SK-N-SH (cell line): ENCODE results near the gene GUCD1. TPM values are rescaled to one million over a fixed set of nuclear protein-coding genes. Genes with fewer than 3 reads are reported as not detected.

Source experiments
- CTCF ChIA-PET: fragments of 300-600, 350-600 bp; formaldehyde crosslinking; extraction: SDS; loops from one replicate; lab custom pipeline; 2021; lab: Yijun Ruan, JAX
- POLR2A ChIA-PET: fragments of 350-600 bp; sonication (Branson Sonifier 250); formaldehyde crosslinking; extraction: SDS; loops from one replicate; lab custom pipeline; 2020; ENCODE audit warnings: antibody characterized with exemption, inconsistent platforms; lab: Yijun Ruan, JAX
- DNase-seq: peaks from one replicate; pipeline ENCODE4 v3.0.0; 2012
- H2AFZ ChIP-seq: fragments of 200-600 bp; sonication (generic); 2 replicates; pipeline ENCODE4 v1.8.1; 2016; ENCODE audit warnings: antibody characterized with exemption, mild to moderate bottlenecking, low read depth
- H3F3A ChIP-seq: fragments of 200-600 bp; sonication (generic); replicated peaks from 2 replicates; pipeline ENCODE3; 2016; ENCODE audit warnings: antibody characterized with exemption, mild to moderate bottlenecking; ENCODE audit not compliant: insufficient read depth
- H3K27ac ChIP-seq, 2 experiments: fragments of 200-500 bp in 1 of 2; fragments of 200-600 bp in 1 of 2; sonication (Bioruptor generic) in 1 of 2; sonication (generic), shearing (Covaris generic) in 1 of 2; 2 replicates each; pipeline versions ENCODE4 v1.5.1 to v1.6.1; 2014 to 2016; ENCODE audit warnings: low read depth in 2 of 2, inconsistent platforms in 1 of 2, low read length in 1 of 2, mild to moderate bottlenecking in 1 of 2, mixed read lengths in 1 of 2
- H3K27me3 ChIP-seq: fragments of 200-600 bp; sonication (generic), shearing (Covaris generic); 2 replicates; pipeline ENCODE4 v1.6.1; 2016; ENCODE audit warnings: mixed run types; ENCODE audit not compliant: insufficient read depth
- H3K36me3 ChIP-seq, 2 experiments: fragments of 200-500 bp in 1 of 2; fragments of 200-600 bp in 1 of 2; sonication (Bioruptor generic) in 1 of 2; sonication (generic) in 1 of 2; replicated peaks in 1 of 2; 2 replicates each; pipeline versions ENCODE3 to v1.5.1; 2014 to 2016; ENCODE audit warnings: low read length in 1 of 2, mild to moderate bottlenecking in 1 of 2; ENCODE audit not compliant: insufficient read depth in 2 of 2, control insufficient read depth in 1 of 2
- H3K4me1 ChIP-seq, 2 experiments: fragments of 200-500 bp in 1 of 2; fragments of 200-600 bp in 1 of 2; sonication (Bioruptor generic) in 1 of 2; sonication (generic), shearing (Covaris generic) in 1 of 2; 2 replicates each; pipeline versions ENCODE4 v1.5.1 to v1.6.1; 2014 to 2016; ENCODE audit warnings: low read depth in 1 of 2, low read length in 1 of 2, mixed run types in 1 of 2; ENCODE audit not compliant: insufficient read depth in 2 of 2, control insufficient read depth in 1 of 2
- H3K4me2 ChIP-seq: fragments of 200-600 bp; sonication (generic), shearing (Covaris generic); 2 replicates; pipeline ENCODE4 v1.6.1; 2017; ENCODE audit warnings: mixed run types
- H3K4me3 ChIP-seq, 2 experiments: fragments of 200-500 bp in 1 of 2; fragments of 200-600 bp in 1 of 2; sonication (Bioruptor generic) in 1 of 2; sonication (generic), shearing (Covaris generic) in 1 of 2; 2 replicates each; pipeline versions ENCODE4 v1.5.1 to v1.8.1; 2014 to 2016; ENCODE audit warnings: low read depth in 2 of 2, inconsistent platforms in 1 of 2, low read length in 1 of 2, mild to moderate bottlenecking in 1 of 2, mixed read lengths in 1 of 2, moderate library complexity in 1 of 2
- H3K79me2 ChIP-seq: fragments of 200-600 bp; sonication (generic); 2 replicates; pipeline ENCODE4 v1.8.1; 2017; ENCODE audit warnings: mild to moderate bottlenecking; ENCODE audit not compliant: insufficient read depth
- H3K9ac ChIP-seq: fragments of 200-600 bp; sonication (generic); 2 replicates; pipeline ENCODE4 v1.6.1; 2017; ENCODE audit warnings: mixed run types
- H3K9me2 ChIP-seq: fragments of 200-600 bp; sonication (generic); 2 replicates; pipeline ENCODE4 v1.6.1; 2017; ENCODE audit warnings: mixed run types
- H3K9me3 ChIP-seq: fragments of 200-600 bp; sonication (generic); 2 replicates; pipeline ENCODE4 v1.6.1; 2017; ENCODE audit warnings: mixed run types, mild to moderate bottlenecking, moderate library complexity
- H4K20me1 ChIP-seq: fragments of 200-600 bp; sonication (generic); 2 replicates; pipeline ENCODE4 v1.6.1; 2017; ENCODE audit warnings: mild to moderate bottlenecking, mixed run types; ENCODE audit not compliant: insufficient read depth
- ELF1 ChIP-seq: IDR thresholded peaks from 2 replicates; pipeline ENCODE4 v1.4.0; 2012
- EP300 ChIP-seq, 2 experiments: IDR thresholded peaks; 2 replicates each; pipeline versions ENCODE4 v1.4.0 to v1.6.1; 2012; ENCODE audit warnings: borderline replicate concordance in 1 of 2, low read depth in 1 of 2, low read length in 1 of 2
- EZH2phosphoT487 ChIP-seq: fragments of 200-600 bp; sonication (generic); IDR thresholded peaks from 2 replicates; pipeline ENCODE4 v1.6.1; 2017; ENCODE audit warnings: low read depth, mixed run types, mild to moderate bottlenecking, antibody characterized with exemption, moderate library complexity, borderline replicate concordance
- FOSL2 ChIP-seq: IDR thresholded peaks from 2 replicates; pipeline ENCODE4 v1.4.0; 2012; ENCODE audit warnings: low read depth, mild to moderate bottlenecking, moderate library complexity, borderline replicate concordance
- FOXJ3 ChIP-seq: sonication (generic); formaldehyde crosslinking; IDR thresholded peaks from 2 replicates; pipeline ENCODE4 v1.5.1; 2020; ENCODE audit warnings: mild to moderate bottlenecking, missing genetic modification reagents
- FOXM1 ChIP-seq: IDR thresholded peaks from 2 replicates; pipeline ENCODE4 v1.4.0; 2012; ENCODE audit warnings: low read depth, mild to moderate bottlenecking
- GATA2 ChIP-seq: sonication (generic); formaldehyde crosslinking; IDR thresholded peaks from 2 replicates; pipeline ENCODE4 v1.5.0; 2020; ENCODE audit warnings: mild to moderate bottlenecking, missing genetic modification reagents
- MAX ChIP-seq: IDR thresholded peaks from 2 replicates; pipeline ENCODE4 v1.4.0; 2012; ENCODE audit warnings: low read depth
- MEF2A ChIP-seq: IDR thresholded peaks from 2 replicates; pipeline ENCODE4 v1.4.0; 2012; ENCODE audit warnings: low read depth, borderline replicate concordance
- MXI1 ChIP-seq: IDR thresholded peaks from 2 replicates; pipeline ENCODE4 v1.6.1; 2012; ENCODE audit warnings: mild to moderate bottlenecking, low read depth, low read length, improper control_type of control experiment
- NRF1 ChIP-seq: IDR thresholded peaks from 2 replicates; pipeline ENCODE4 v1.6.1; 2012; ENCODE audit warnings: low read depth, mild to moderate bottlenecking, low read length
- RAD21 ChIP-seq: IDR thresholded peaks from 2 replicates; pipeline ENCODE4 v1.6.1; 2012; ENCODE audit warnings: mild to moderate bottlenecking, low read length
- REST ChIP-seq: IDR thresholded peaks from 2 replicates; pipeline ENCODE4 v1.6.1; 2012; ENCODE audit warnings: mild to moderate bottlenecking, low read depth, low read length, moderate library complexity
- RFX5 ChIP-seq: IDR thresholded peaks from 2 replicates; pipeline ENCODE4 v1.6.1; 2012; ENCODE audit warnings: mild to moderate bottlenecking, improper control_type of control experiment, low read length
- SMC3 ChIP-seq: IDR thresholded peaks from 2 replicates; pipeline ENCODE4 v1.6.1; 2012; ENCODE audit warnings: low read depth, low read length, improper control_type of control experiment
- WGBS: methylation state at CpG from one replicate; pipeline ENCODE4 v1.1.6; 2017; ENCODE audit warnings: low lambda C conversion rate; 5-methylcytosine and 5-hydroxymethylcytosine counted together
- polyA plus RNA-seq, 3 experiments: library from polyadenylated mRNA; depleted of rRNA; stranded (reverse); fragments of >200 nt; gene quantifications; 2 replicates each; pipeline ENCODE4 v1.2.3, GENCODE V29; 2012

Gene GUCD1
- polyA plus RNA-seq, 1 of the 3 experiments (the other 2 are of a cell fraction): 71.0 TPM

DNA sequence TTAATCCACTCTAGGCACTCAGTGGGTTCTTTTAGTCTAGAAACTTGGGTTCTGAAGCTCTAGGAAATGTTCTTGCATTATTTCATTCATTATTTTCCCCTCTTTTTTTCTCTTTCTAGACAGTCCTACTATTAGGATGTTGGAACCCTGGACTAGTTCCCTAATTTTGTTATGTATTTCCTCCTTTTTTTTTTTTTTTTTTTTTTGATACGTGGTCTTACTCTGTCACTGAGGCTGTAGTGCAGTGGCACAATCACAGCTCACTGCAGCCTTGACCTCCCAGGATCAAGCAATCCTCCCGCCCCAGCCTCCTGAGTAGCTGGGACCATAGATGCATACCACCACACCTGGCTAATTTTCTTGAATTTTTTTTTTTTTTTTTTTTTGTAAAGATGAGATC, 50.4 kb downstream of the GUCD1 start:
- POLR2A ChIA-PET: no interaction called here
- Histone ChIP-seq H3F3A (peaks cover 4% of the 10 kb centered on the region), H3K4me2 (no peak overlapping the region), H3K4me1 (peaks cover 0 to 9% of the 10 kb centered on the region in 2 experiments; a peak in 1 of 4 replicates), H3K27me3 (no peaks in the 10 kb centered on the region), H2AFZ (no peak overlapping the region), H3K4me3 (no peak overlapping the region), H3K27ac (no peak overlapping the region), H3K9me2 (no peaks in the 10 kb centered on the region), H3K79me2 (no peaks in the 10 kb centered on the region), H4K20me1 (no peaks in the 10 kb centered on the region)
- 93% methylated on average over 2 of the region's 2 CpGs for WGBS
- TF ChIP-seq MXI1: no peak
- no peak for TF ChIP-seq NRF1
- no peak for TF ChIP-seq EZH2phosphoT487
- TF ChIP-seq MAX: no peak
- TF ChIP-seq ELF1: no peak
- no peak for TF ChIP-seq MEF2A
- TF ChIP-seq, all 33 proteins: peak for 0
- Histone ChIP-seq H3K36me3 (no peaks in the 10 kb centered on the region), H3K9ac (no peak overlapping the region), H3K9me3 (no peaks in the 10 kb centered on the region)
- no peak for DNase-seq
- CTCF ChIA-PET: interaction anchor here (0.7 to 0.8 kb wide), 2 partner anchors 80 to 176 kb away, joined by 3 read pairs; no protein-coding TSS in a partner anchor

GRCh38 chr22:24503843-24504338, 51.0 kb downstream of the GUCD1 start:
- ChIA-PET POLR2A (no interaction called here), CTCF (interaction anchor here (0.6 to 1.8 kb wide), 10 partner anchors 10 to 202 kb away, joined by 3 to 8 read pairs (median 3); no protein-coding TSS in a partner anchor)
- H3K4me1 ChIP-seq: peaks cover 0 to 9% of the 10 kb centered on the region in 2 experiments; a peak in 1 of 4 replicates
- no peak overlapping the region for H3K9ac ChIP-seq
- WGBS: 100% methylated on average over 5 of the region's 5 CpGs
- H3K4me3 ChIP-seq: no peak overlapping the region
- no peak overlapping the region for H3K4me2 ChIP-seq
- DNase-seq: no peak
- no peaks in the 10 kb centered on the region for H3K9me2 ChIP-seq
- H3F3A ChIP-seq: peaks cover 4% of the 10 kb centered on the region
- H4K20me1 ChIP-seq: no peaks in the 10 kb centered on the region
- H3K36me3 ChIP-seq: no peaks in the 10 kb centered on the region
- no peak overlapping the region for H2AFZ ChIP-seq
- TF ChIP-seq SMC3 (no peak), RFX5 (no peak), FOSL2 (no peak), FOXJ3 (CRISPR knock-in tag) (no peak), RAD21 (no peak), FOXM1 (no peak), MEF2A (no peak), EP300 (IDR thresholded peaks at IDR 0.05; ENCODE audit: borderline replicate concordance in 1 of 2, low read depth in 1 of 2, low read length in 1 of 2) (no peak), GATA2 (CRISPR knock-in tag) (no peak), MXI1 (no peak), REST (no peak)
- no peaks in the 10 kb centered on the region for H3K27me3 ChIP-seq
- no peaks in the 10 kb centered on the region for H3K9me3 ChIP-seq
- no peak overlapping the region for H3K27ac ChIP-seq
- no peaks in the 10 kb centered on the region for H3K79me2 ChIP-seq
